NOMO-1 (cell line): ENCODE data around the gene HYI.
"Not testable (repeated sequence)": the region's sequence is repeated elsewhere in the genome, so short reads cannot be mapped to it uniquely, and the experiment has no call there.

Source experiments
- DNase-seq, 2 experiments: peaks; one replicate each; lab custom pipeline; 2025; ENCODE audit not compliant: unreplicated experiment in 2 of 2; lab: John Stamatoyannopoulos, UW

The HYI gene

GRCh38 chr1:43432171-43432860 lies 21.4 kb downstream of the HYI start:
- DNase-seq = no peak

GRCh38 chr1:43431676-43432075 lies 22.1 kb downstream of the HYI start:
- no peak for DNase-seq

- no peak for DNase-seq
Observed at GRCh38 chr1:43430831-43431230, 22.9 kb downstream of the HYI start.

- no peak for DNase-seq
Observed at GRCh38 chr1:43427941-43428340, 25.8 kb downstream of the HYI start.

GRCh38 chr1:43427524-43427923 lies 26.2 kb downstream of the HYI start:
- DNase-seq = no peak

GRCh38 chr1:43426221-43426620 lies 27.5 kb downstream of the HYI start:
- no peak for DNase-seq

- DNase-seq = no peak
Observed at GRCh38 chr1:43425045-43425444, 28.7 kb downstream of the HYI start.

GRCh38 chr1:43423672-43424550 lies 29.8 kb downstream of the HYI start:
- no peak for DNase-seq

- no peak for DNase-seq
Observed at GRCh38 chr1:43422995-43423671, 30.6 kb downstream of the HYI start.

- no peak for DNase-seq
Observed at GRCh38 chr1:43421976-43422750, 31.6 kb downstream of the HYI start.

- DNase-seq = no peak
Observed at GRCh38 chr1:43421396-43421795, 32.3 kb downstream of the HYI start.

GRCh38 chr1:43420874-43421273 lies 32.9 kb downstream of the HYI start:
- no peak for DNase-seq

- DNase-seq = no peak
Observed at GRCh38 chr1:43419627-43420425, 33.9 kb downstream of the HYI start.

- no peak for DNase-seq
Observed at GRCh38 chr1:43418858-43419257, 34.9 kb downstream of the HYI start.

- DNase-seq = no peak
Observed at GRCh38 chr1:43415901-43416300, 37.8 kb downstream of the HYI start.

- peak; percentile 28 to 48 for DNase-seq
Observed at GRCh38 chr1:43414634-43415223, 39.0 kb downstream of the HYI start.

GRCh38 chr1:43413426-43413825 lies 40.3 kb downstream of the HYI start:
- not testable (repeated sequence) for DNase-seq

- DNase-seq = no peak
Observed at GRCh38 chr1:43410571-43410970, 43.2 kb downstream of the HYI start.

- DNase-seq = no peak
Observed at GRCh38 chr1:43405876-43406234, 47.9 kb downstream of the HYI start.
